NCI-H2107 treated with DMSO at 0.1 percent for 48 hours (cell line): ENCODE data around the gene ZNF611.
"Not testable (repeated sequence)": the region's sequence is repeated elsewhere in the genome, so short reads cannot be mapped to it uniquely, and the experiment has no call there.

Experiments
- DNase-seq: peaks from one replicate; lab custom pipeline; 2025; ENCODE audit not compliant: unreplicated experiment; lab: John Stamatoyannopoulos, UW

The ZNF611 gene

GRCh38 chr19:52734893-52735661, at the start of gene ZNF611:
Gene ZNF611, minus strand, starts transcription at chr19:52735044. Its CDS starts 19,150 bp downstream, at chr19:52715894.
- peak; percentile 76 for DNase-seq

- not testable (repeated sequence) for DNase-seq
These were observed 48.0 kb upstream of the ZNF611 start for GRCh38 chr19:52782864-52783263.

GRCh38 chr19:52778811-52779210, 44.0 kb upstream of the ZNF611 start:
- DNase-seq = no peak

- not testable (repeated sequence) for DNase-seq
These were observed 21.6 kb upstream of the ZNF611 start for GRCh38 chr19:52756447-52756846.

- no peak for DNase-seq
These were observed 14.9 kb upstream of the ZNF611 start for GRCh38 chr19:52749780-52750179.

- no peak for DNase-seq
These were observed 13.6 kb upstream of the ZNF611 start for GRCh38 chr19:52748336-52748950.

DNA sequence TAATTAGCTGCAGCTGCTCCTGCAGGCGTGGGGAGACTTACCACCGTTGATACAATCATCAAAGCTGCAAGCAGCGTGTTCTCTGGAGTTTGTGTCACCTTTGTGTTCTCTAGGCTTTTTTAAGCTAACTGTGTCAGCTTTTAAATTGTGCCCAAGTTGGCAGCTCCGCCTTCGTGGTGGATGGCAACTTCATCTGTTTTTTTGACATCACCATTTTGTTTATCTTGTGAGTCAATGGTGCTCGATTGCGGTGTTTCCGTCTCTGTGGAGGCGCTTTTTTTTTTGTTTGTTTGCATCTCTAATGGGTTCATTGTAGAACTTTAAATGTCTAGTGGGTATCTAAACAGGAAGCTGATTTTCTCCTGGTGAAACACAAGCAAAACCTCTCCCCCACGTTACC, 11.1 kb upstream of the ZNF611 start:
- DNase-seq = not testable (repeated sequence)

- no peak for DNase-seq
These were observed 8.2 kb upstream of the ZNF611 start for GRCh38 chr19:52743091-52743490.

DNA sequence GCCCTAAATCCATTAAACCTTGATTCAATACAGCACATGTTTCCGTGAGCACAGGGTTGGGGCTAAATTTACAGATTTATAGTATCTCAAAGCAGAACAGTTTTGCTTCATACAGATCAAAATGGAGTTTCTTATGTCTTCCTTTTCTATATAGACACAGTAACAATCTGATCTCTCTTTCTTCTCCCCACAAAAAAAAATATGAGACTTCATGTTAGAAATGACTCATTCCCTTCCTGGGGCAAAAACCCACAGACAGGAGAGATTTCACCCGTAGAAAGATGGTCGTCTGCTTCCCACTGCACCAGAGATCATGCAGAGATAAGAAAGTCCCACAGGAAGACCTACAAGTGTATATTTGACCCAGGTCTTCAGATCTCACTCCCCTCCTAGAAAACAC, 7.7 kb upstream of the ZNF611 start:
- DNase-seq = no peak

DNA sequence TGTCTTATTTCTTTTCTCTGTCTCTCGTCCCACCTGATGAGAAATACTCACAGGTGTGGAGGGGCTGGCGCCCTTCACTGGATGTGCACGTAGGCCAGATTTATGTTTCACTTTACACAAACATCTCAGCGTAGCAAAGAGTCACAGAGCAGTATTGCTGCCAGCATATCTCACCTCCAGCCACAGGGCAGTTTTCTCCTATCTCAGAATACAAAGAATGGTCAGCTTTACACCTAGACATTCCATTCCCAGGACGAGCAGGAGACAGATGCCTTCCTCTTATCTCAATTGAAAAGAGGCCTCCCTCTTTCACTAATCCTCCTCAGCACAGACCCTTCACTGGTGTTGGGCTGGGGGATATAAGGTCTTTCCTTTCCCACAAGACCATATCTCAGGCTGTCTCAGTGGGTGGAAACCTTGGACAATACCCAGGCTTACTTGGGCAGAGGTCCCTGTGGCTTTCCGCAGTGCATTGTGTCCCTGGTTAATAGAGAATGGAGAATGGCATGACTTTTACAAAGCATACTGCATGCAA, 7.2 kb upstream of the ZNF611 start:
- no peak for DNase-seq

DNA sequence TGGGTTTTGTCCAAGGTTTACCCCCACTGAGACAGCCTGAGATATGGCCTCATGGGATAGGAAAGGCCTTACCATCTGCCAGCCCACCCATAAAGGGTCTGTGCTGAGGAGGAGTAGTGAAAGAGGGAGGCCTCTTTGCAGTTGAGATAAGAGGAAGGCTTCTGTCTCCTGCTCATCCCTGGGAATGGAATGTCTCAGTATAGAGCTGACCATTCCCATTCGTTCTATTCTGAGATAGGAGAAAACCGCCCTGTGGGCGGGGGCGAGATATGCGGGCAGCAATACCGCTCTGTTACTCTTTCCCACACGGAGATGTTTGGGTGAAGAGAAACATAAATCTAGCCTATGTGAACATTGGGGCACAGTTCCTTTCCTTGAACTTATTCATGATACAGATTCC, 6.5 kb upstream of the ZNF611 start:
- DNase-seq = not testable (repeated sequence)

DNA sequence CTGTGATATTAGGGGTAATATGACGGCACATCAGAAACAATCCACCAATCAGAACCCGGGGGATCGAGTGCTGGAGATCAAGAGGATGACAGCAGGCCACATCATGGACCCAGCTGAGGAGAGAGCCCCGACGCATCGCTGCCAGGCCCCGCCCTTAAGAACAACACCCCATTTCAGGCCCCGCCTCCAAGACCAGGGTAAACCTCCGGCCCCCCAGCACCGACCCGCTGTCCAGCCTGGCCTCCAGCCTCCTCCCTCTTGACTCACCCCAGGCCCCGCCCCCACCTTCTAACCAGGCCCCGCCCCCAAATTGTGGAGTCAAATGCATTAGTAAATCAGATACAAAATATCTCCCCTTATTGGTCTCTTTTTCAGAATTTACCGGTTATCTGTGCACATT, 4.7 kb upstream of the ZNF611 start:
- no peak for DNase-seq

DNA sequence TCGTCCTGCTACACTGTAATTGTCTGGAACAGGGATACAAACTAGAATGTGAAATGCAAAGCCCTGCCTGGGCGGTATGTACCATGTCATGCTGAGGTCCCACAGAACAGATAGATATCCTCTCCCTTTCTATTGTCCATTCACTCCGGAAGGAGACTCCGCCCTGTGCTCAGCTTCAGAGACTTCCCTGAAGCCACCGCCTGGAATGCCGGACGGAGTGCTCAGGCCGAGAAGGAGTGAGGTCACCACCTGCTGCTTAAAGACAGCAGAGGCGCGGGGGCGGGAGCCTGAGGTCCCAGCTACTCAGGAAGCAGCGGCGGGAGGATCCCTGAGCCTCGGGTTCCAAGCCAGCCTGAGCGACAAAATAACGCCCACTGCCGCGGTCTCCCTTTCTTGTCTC, 890 bp upstream of the ZNF611 start:
- no peak for DNase-seq

GRCh38 chr19:52734331-52734892, 432 bp downstream of the ZNF611 start:
- no peak for DNase-seq

- DNase-seq = not testable (repeated sequence)
These were observed 8.8 kb downstream of the ZNF611 start for GRCh38 chr19:52726051-52726450.

- DNase-seq = no peak
These were observed 9.3 kb downstream of the ZNF611 start for GRCh38 chr19:52725528-52725961.

DNA sequence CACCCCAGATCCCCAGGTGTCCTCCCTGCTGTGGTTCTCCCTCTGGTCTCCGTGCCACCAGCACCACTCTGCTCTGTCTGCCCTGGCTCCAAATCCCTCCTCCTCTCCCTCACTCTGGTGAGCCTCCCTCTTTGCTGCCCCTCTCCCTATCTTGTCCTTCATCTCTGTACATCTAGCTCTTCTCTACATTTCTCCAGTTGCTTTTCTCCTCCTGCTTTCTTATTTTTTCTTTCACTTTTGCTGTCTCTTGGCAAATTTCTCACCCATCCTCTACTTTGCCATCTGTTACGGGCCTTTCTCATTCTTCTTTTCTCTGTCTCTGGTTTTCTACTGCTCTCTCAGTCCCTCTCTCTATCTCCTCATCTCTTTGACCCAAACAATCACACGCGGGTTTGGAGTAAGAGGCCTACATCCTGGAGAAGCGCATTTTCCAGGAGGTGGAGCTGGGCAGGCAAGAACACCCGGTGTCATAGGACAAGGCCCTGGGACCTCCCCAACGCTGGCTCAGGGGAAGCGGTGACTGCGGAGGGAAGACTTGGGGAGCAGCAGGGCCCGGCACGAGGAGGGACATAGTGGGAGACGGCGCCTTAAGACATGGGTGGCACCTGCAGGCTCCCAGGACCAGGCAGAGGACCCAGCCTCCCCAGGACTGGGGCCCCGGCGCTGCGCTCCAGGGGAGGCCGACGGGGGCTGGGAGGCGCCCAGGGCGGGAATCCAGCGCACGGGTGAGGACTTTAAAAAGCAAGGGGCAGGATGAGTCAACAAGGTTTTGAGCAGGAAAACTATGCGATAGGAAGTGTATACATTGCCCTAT, 9.9 kb downstream of the ZNF611 start:
- DNase-seq = no peak

- DNase-seq = not testable (repeated sequence)
These were observed 10.8 kb downstream of the ZNF611 start for GRCh38 chr19:52723907-52724598.

DNA sequence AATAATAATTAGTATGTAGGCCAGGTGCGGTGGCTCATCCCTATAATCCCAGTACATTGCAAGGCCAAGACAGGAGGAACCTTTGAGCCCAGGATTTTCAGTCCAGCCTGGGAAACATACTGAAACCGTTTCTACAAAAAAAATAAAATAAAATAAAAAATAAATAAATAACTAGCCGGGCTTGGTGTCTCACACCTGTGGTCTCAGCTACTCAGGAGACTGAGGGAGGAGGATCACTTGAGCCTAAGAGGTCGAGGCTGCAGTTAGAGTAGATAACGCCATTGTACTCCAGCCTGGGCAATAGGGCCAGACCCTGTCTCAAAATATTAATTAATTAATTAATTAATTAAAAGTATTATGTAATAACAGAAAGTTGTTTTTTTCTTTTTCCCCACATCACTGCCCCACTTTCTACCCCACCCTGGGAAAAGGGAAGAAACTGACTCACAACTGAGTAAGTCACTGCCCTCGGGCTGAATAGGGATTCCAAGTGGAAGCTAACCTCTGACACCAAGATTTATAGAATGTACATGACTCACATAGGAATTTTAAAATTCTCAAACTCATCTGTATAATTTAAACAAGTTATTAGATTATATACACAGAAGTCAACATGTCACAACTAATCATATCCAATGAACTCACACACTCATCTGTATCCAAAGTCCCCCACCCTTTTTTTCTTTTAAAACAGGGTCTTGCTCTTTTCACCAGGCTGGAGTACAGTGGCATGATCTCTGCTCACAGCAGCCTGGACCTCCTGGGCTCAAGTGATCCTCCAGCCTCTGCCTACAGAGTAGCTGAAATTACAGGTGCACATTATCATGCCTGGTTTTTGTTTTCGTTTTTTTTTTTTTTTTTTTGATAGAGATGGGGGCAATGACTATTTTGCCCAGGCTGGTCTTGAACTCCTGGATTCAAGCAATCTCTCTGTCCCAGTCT, 12.5 kb downstream of the ZNF611 start:
- no peak for DNase-seq
